Hippocampal formation (tissue), 2 donors: ENCODE results near the gene ITPKC.
A peak's percentile ranks its signal among the peaks of the same experiment; 100 is the strongest.

Experiments
- DNase-seq, 2 donors: peaks; one replicate each; lab custom pipeline; 2025; lab: John Stamatoyannopoulos, UW

ITPKC gene

DNA sequence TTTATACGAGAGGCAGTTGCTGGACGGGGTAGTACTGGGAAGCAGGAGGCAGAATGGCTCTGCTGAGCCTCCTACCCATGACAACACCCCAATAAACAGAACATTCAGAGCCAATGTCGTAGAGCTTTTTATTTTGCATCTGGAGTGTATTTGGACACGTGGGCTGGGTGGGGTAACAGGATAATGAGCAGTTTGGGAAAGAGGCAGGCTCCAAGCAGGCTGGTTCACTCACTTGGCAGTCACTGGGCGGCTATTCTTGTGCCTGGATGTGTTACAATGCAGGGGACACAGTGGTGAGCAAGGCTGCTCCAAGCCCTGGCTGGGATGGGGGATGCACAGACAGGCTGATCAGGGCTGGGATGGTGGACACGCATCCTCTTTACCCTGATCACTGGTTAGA, 23.8 kb downstream of the ITPKC start:
- peak; percentile 29 to 68 for DNase-seq

DNA sequence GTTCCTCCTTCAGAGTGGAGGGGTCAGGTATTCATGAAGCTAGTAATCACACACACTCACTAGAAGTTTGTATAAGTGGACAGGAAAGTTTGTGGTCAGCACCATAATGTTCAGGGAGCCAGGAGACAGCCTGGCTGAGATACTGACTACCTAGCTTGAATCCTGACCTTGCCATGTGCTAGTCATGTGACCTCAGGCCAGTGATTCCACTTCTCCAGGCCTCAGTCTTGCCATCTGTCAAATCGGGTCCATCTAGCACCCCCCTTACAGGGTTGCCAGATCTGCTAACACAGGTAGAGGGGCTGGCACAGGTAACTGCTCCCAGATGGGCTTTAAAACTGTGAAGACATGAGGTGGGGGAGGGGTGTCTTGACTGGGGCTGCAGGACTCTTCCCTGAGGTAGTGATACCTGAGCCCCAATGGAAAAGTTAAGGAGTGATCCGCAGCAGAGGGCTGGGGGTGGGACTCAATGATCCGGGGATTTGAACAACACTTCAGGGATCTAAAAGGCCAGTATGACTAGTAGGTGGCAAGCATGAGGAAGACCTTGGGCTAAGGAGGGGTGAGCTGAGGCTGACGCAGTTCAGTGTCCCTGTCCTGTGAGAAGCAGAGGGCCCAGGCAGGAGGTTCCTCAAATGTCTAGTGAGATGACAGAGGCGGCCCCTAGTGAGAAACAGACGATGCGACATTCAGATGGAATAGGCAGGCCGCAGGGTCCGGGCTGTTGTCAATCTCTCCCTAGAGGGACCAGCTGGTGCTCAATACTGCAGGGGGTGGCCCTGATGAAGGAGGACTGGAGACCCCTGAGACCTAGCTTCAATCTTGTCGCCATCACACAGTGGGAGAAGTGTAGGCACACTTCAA, 24.8 kb downstream of the ITPKC start:
- no peak for DNase-seq

DNA sequence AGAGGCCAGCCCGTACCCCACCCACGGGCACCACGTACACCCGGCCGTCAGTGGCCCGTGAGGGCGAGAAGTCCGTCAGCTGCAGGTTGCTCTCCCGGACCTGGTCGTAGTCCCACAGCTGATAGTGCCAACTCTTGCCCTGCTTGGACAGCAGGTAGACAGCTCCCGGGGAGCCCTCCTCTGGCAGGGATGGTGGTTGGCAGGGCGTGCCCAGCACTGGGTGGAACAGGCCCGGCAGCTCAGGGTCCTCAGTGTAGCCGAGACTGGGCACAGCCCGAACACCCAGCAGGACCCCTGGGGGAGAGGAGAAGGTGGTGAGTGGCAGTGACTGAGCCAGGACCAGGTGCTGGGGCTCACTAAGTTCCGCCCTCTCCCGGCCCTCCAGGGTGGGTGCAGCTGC, 25.6 kb downstream of the ITPKC start:
- DNase-seq = no peak

- DNase-seq = no peak
These were observed 26.0 kb downstream of the ITPKC start for GRCh38 chr19:40742886-40743285.

- no peak for DNase-seq
These were observed 27.0 kb downstream of the ITPKC start for GRCh38 chr19:40743926-40744325.

DNA sequence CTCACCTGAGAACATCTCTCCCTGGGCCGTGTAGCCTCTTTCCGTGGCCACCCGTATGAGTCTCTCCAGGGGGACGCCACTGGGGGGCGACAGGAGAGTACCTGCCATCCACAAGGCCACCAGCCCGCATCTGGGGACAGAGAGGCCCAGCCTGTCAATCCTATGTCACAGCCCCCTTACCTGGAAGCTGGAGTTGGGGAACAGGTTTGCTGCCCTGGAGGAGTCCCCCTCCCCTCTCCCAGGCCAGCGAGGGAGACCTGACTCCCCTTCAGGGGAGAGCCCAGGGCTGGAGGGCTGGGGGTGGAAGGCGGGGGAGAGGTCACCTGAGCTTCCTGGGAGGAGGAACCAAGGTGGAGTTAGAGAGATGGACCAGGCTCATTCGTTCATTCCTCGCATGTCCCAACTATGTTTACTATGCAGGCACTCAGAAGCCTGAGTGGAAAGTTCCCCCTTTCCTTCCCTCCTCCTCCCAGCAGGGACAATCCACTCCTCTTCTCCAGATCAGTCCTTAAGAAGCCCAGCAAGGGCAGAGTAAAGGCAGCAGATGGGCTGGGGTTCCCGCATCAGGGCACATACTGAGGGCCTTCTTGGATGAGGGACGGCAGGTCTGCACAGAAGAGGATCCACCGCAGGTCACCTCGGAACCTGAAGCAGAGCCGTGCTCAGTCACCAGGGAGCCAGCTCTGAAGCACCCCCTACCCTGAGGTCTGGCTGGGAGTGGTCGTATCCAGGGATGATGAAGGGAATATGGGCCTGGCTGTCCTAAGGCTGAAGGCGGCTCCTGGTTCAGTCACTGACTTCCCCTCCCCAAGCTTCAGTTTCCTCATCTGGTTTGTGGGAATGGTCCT, 27.9 kb downstream of the ITPKC start:
- DNase-seq = no peak

DNA sequence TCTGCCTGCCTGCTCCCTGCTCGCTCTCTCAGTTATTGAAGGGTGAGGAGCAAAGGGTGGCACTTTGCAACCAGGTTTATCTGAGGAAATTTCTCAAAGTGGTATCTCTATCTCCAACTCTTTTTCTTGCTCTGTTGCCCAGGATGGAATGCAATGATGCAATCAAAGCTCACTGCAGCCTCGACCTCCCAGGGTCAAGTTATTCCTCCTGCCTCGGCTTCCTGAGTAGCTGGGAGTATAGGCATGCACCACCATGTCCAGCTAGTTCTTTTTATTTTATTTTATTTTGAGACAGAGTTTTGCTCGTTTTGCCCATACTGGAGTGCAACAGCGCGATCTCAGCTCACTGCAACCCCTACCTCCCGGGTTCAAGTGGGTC, 28.5 kb downstream of the ITPKC start:
- DNase-seq = no peak

DNA sequence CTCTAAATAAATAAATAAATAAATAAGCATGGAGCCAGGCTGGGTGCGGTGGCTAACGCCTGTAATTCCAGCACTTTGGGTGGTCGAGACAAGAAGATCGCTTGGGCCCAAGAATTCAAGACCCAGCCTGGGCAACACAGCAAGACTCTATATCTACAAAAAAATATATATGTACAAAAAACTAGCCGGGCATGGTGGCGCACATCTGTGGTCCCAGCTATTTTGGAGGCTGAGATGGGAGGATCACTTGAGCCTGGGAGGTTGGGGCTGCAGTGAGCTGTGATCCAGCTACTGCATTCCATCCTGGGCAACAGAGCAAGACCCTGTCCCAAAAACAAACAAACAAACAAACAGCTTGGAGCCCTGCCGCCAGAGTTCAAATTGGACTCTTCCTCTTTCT, 30.6 kb downstream of the ITPKC start:
- DNase-seq = no peak

- peak; percentile 99 to 100 for DNase-seq
These were observed 33.4 kb downstream of the ITPKC start, which contains the start of gene ACTMAP for GRCh38 chr19:40750058-40750873. ACTMAP (minus strand) TSS chr19:40750477; CDS start chr19:40749803, 674 bp downstream.

- peak; percentile 96 to 99 for DNase-seq
These were observed 34.1 kb downstream of the ITPKC start, which contains the start of gene SNRPA for GRCh38 chr19:40750874-40751537. SNRPA (plus strand) TSS chr19:40751203; CDS start chr19:40751409, 206 bp downstream.

DNA sequence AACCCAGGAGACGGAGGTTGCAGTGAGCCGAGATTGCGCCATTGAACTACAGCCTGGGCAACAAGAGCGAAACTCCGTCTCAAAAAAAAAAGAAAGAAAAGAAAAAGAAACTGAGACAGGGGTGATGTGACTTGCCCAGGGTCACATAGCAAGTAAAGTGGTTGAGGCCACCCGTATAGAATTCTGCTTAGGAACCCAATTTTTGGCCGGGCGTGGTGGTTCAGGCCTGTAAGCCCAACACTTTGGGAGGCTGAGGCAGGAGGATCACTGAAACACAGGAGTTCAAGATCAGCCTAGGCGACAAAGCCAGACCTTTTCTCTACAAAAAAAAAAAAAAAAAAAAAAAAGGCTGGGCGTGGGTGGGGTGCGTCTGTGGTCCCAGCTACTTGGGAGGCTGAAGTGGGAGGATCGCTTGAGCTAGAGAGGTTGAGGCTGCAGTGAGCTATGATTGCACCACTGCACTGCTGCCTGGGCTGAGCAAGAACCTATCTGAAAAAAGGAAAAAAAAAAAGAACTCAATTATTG, 35.4 kb downstream of the ITPKC start:
- no peak for DNase-seq

DNA sequence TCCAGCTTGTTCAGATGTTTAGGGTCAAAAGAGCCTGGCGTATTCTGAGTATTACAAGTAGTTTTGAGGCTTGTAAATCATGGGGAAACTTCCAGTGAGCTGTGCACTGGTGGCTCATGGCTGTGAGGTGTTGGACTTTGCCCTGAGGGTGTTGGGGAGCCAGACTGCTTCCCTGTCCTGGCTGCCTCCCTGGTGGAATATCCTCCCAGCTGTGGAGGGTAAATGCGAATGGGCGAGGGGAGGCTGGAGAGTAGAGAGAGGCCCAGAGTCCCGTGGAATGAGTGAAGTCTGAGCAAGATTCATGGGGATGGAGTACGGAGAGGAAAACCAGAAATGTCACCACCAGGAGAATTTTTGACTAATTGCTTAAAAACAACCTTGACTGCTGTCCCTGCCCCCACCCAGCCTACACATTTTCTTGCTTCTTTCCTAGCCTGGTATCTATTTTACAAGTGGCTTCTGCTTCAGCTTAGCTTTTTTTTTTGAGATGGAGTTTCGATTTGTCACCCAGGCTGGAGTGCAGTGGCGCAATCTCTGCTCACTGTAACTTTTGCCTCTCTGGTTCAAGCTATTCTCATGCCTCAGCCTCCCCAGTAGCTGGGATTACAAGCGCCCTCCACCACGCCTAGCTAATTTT, 37.8 kb downstream of the ITPKC start:
- no peak for DNase-seq

DNA sequence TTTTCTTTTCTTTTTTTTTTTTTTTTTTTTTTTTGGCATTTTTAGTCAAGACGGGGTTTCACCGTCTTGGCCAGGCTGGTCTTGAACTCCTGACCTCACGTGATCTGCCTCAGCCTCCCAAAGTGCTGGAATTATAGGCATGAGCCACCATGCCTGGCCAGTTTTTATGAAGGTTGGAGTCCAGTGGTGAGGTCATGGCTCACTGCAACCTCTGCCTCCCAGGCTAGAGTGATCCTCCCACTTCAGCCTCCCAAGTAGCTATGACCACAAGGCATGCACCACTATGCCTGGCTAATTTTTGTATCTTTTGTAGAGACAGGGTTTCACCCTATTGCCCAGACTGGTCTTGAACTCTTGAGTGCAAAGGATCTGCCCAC, 38.3 kb downstream of the ITPKC start:
- DNase-seq = no peak

DNA sequence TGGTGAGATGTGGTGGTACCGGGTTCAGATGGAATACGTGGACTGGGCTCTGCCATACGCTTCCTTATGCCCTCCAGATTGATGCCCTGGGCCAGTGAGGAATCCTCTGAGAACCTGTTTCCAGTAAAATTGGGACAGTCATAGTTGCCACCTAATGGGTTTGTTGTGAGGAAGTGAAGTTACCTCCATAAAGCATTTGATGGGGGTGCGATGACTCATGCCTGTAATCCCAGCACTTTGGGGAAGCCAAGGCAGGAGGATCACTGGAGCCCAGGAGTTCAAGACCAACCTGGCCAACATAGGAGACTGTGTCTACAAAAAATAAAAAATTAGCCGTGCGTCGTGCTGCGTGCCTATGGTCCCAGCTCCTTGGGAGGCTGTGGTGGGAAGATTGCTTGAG, 38.9 kb downstream of the ITPKC start:
- DNase-seq = no peak

DNA sequence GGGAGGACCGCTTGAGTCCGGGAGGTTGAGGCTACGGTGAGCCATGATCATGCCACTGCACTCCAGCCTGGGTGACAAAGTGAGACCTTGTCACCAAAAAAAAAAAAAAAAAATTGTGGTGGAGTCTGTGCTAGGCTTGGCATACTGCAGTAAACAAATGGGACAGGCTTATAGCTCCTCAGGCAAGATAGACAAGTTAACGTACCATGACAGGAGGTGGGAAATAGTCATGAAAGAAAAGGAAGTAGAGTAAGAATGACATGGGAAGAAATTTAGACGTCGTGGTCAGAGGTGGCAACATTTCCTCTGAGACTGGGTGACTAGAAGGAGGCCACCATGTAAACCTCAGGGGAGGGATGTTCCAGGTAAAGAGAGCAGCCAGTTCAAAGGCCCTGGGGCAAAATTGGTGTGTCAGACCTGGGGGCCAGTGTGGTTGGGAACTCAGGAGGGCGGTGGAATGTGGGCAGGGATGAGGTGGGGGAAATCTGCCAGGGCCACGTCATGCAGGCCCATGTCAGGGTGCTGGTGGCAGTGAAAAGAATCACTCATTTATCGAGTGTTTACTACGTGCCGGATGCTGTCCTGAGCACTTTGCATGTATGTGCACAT, 39.7 kb downstream of the ITPKC start:
- no peak for DNase-seq

DNA sequence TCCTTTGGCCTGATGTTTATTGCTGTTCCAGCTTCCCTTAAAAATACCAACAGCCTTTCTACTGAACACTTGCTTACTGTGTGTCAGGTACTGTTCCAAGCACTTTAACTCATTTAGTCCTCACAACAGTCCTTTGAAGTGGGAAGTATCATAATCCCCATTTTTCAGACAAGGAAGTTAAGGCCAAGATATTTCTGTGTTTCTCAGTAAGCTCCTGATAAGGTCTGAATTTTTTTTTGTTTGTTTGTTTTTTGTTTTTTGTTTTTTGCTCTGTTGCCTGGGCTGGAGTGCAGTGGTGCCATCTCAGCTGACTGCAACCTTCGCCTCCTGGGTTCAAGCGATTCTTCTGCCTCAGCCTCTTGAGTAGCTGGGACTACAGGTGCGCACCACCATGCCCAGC, 41.6 kb downstream of the ITPKC start:
- no peak for DNase-seq

DNA sequence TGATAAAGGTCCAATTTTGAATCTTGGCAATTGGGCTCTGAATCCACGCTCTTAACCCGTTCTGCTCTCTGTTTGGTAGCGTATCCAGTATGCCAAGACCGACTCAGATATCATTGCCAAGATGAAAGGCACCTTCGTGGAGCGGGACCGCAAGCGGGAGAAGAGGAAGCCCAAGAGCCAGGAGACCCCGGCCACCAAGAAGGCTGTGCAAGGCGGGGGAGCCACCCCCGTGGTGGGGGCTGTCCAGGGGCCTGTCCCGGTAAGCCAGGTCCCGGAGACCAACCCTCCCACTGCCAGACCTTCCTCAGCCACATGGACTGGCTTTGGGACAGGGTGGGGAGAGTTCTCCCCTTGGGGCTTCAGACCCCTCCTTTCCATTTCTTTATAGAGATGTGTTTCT, 42.4 kb downstream of the ITPKC start:
- DNase-seq = no peak

DNA sequence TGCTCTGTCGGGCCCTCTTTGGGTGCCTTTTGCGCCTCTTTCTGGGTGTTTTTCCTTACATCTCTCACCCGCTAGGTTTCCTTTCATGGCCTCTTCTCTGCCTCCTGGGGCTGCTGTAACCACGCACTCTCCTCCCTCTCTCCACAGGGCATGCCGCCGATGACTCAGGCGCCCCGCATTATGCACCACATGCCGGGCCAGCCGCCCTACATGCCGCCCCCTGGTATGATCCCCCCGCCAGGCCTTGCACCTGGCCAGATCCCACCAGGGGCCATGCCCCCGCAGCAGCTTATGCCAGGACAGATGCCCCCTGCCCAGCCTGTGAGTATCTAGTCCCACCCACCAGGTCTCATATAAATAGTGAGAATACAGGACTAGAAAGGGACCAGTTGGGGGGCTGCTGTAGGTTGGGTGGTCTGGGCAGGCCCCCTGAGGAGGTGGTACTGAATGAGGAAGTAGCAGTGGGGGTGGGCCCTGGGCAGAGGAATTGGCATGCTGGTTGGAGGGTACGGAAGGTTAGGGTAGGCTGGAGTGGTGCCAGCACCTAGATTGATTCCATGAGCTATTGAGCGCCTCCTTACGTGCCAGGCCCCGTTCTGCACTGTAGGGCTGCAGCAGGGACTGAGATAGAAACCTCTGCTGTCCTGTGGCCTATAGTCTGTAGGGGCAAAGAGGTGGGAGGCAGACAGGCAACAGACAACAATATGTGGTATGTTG, 46.0 kb downstream of the ITPKC start:
- no peak for DNase-seq

DNA sequence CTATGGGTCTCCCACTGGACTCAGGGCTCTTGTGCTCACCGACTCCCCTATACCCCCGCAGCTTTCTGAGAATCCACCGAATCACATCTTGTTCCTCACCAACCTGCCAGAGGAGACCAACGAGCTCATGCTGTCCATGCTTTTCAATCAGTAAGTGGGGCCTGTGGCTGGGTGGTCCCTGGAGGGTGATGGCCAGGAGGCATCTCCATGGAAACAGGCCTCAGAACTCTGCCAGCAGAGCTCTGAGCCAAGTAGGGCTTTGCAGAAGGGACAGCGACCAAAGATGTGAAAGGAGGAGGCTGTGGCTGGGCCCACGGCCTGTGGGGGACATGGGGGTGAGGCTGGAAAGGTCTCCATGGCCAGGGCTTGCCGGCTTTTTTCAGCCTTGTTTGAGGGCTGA, 46.6 kb downstream of the ITPKC start:
- no peak for DNase-seq

DNA sequence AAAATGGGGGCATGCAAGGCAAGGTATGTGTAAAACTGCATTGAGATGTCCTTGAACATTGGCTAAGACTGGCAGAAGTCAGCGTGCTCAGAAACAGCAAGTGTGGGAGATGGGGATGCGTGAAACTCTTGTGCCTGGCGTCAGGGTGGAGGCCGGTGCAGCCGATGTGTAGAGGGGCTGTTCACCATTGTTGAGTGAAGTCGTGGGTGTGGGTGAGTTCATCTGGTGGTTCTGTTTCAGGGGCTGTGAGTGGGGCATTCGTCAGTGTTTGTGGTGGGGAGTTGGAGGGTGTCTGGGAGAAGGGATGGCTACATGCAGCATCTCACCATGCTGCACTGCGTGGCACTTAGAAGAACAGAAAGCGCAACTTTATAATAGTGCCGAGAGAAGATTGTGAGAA, 47.1 kb downstream of the ITPKC start:
- no peak for DNase-seq
